GM12878 (cell line): ENCODE data around the gene TRIM38. TPM values are rescaled to one million over a fixed set of nuclear protein-coding genes. Genes with fewer than 3 reads are reported as not detected.

ENCODE experiments used
- ATF7 ChIP-seq: fragments of 450-650 bp; IDR thresholded peaks from 2 replicates; pipeline ENCODE4 v1.6.1; 2016; ENCODE audit warnings: low read depth, mild to moderate bottlenecking
- BHLHE40 ChIP-seq, 2 experiments: fragments of 450-650 bp in 1 of 2; IDR thresholded peaks; 2 replicates each; pipeline ENCODE4 v1.6.1; 2011 to 2017; ENCODE audit warnings: low read depth in 2 of 2, borderline replicate concordance in 1 of 2, improper control_type of control experiment in 1 of 2, low read length in 1 of 2, mild to moderate bottlenecking in 1 of 2
- EP300 ChIP-seq, 2 experiments: fragments of 150-350 bp in 1 of 2; IDR thresholded peaks; 2 replicates each; pipeline ENCODE4 v1.6.1; 2011 to 2012; ENCODE audit warnings: low read depth in 2 of 2, low read length in 2 of 2, borderline replicate concordance in 1 of 2, improper control_type of control experiment in 1 of 2, inconsistent platforms in 1 of 2; ENCODE audit not compliant: control insufficient read depth in 1 of 2
- ETV6 ChIP-seq, 2 experiments: fragments of 450-650 bp in 1 of 2; IDR thresholded peaks in 1 of 2; conservative IDR thresholded peaks in 1 of 2; 2 replicates each; pipeline ENCODE4 v1.6.1; 2014; ENCODE audit warnings: antibody characterized with exemption in 1 of 2, borderline replicate concordance in 1 of 2, low read depth in 1 of 2, mild to moderate bottlenecking in 1 of 2, moderate library complexity in 1 of 2
- HDAC6 ChIP-seq: fragments of 200-600 bp; sonication (generic); IDR thresholded peaks from one replicate; pipeline ENCODE4 v1.8.0; 2017; ENCODE audit warnings: antibody characterized with exemption; ENCODE audit not compliant: unreplicated experiment
- JUND ChIP-seq: IDR thresholded peaks from 2 replicates; pipeline ENCODE4 v1.6.1; 2012; ENCODE audit warnings: low read depth, mild to moderate bottlenecking, low read length, improper control_type of control experiment, moderate library complexity
- MTA3 ChIP-seq: IDR thresholded peaks from 2 replicates; pipeline ENCODE4 v1.6.1; 2012; ENCODE audit warnings: low read length, inconsistent platforms, borderline replicate concordance
- RAD51 ChIP-seq: fragments of 450-650 bp; IDR thresholded peaks from 2 replicates; pipeline ENCODE4 v1.6.1; 2016; ENCODE audit warnings: moderate library complexity, mild to moderate bottlenecking, inconsistent platforms
- REST ChIP-seq: IDR thresholded peaks from 2 replicates; pipeline ENCODE4 v1.6.1; 2012; ENCODE audit warnings: mild to moderate bottlenecking, low read depth, low read length
- SMC3 ChIP-seq: IDR thresholded peaks from 2 replicates; pipeline ENCODE4 v1.6.1; 2011; ENCODE audit warnings: low read length, improper control_type of control experiment, borderline replicate concordance
- SRF ChIP-seq, 2 experiments: IDR thresholded peaks; 2 replicates each; pipeline ENCODE4 v1.6.1; 2011; ENCODE audit warnings: low read depth in 2 of 2, low read length in 2 of 2, mild to moderate bottlenecking in 1 of 2, moderate library complexity in 1 of 2
- STAT1 ChIP-seq: fragments of 450-650 bp; conservative IDR thresholded peaks from 2 replicates; pipeline ENCODE4 v1.6.1; 2014; ENCODE audit warnings: antibody characterized with exemption, mild to moderate bottlenecking
- polyA plus RNA-seq, 11 experiments: library from polyadenylated mRNA; depleted of rRNA in 4 of 11; unstranded in 6 of 11; stranded (reverse) in 5 of 11; fragments of >200 nt; fragmentation: Nextera tagmentation in 4 of 11; fragmentation: Illumina TruSeq in 1 of 11; extraction: Ambion mirVana in 4 of 11; extraction: Trizol in 1 of 11; gene quantifications; 1 replicate in 1 of 11; 2 replicates in 10 of 11; pipeline versions ENCODE4 v1.2.1 to v1.2.3, GENCODE V29; 2011 to 2016; ENCODE audit warnings: inconsistent platforms in 2 of 11, missing spikeins in 2 of 11, low read depth in 1 of 11
- total RNA-seq, 4 experiments: library from RNA; depleted of rRNA in 3 of 4; stranded (reverse); fragments of >200 nt in 3 of 4; fragmentation: Illumina TruSeq in 1 of 4; extraction: Trizol in 1 of 4; gene quantifications; 2 replicates each; pipeline versions ENCODE4 v1.2.1 to v1.2.3, GENCODE V29; 2013 to 2021
- TF ChIP-seq, protein P1 (sequence below): IDR thresholded peaks from 2 replicates; pipeline ENCODE4 v1.6.1; 2011; ENCODE audit warnings: low read depth, mild to moderate bottlenecking, low read length, moderate library complexity, borderline replicate concordance; ENCODE audit errors: extremely low read depth
- TF ChIP-seq, protein P2 (sequence below): fragments of 450-650 bp; IDR thresholded peaks from 2 replicates; pipeline ENCODE4 v1.6.1; 2016; ENCODE audit warnings: mild to moderate bottlenecking, moderate library complexity, borderline replicate concordance

TRIM38 gene
- total and polyA plus RNA-seq, 10 of the 15 experiments (the other 5 are each of a cell fraction or from before 2014, with no cell fraction given): 4.5 to 14.7 (median 11.1) TPM

GRCh38 chr6:26033085-26033940 lies 70.7 kb downstream of the TRIM38 start (continued):
- TF ChIP-seq EP300 (IDR thresholded peaks at IDR 0.05; ENCODE audit: borderline replicate concordance in 1 of 2, control insufficient read depth in 1 of 2, low read depth in 2 of 2, low read length in 2 of 2) (peak in 1 of 2 experiments; percentile 23; a peak in 1 of 4 replicates), BHLHE40 (IDR thresholded peaks at IDR 0.05; ENCODE audit: borderline replicate concordance in 1 of 2, low read depth in 2 of 2, low read length in 1 of 2) (peak in 1 of 2 experiments; percentile 23; a peak in 1 of 4 replicates), MTA3 (peak; percentile 93), RAD51 (no peak), STAT1 (no peak), ETV6 (conservative IDR thresholded peaks at IDR 0.05 in 1 of 2, IDR thresholded peaks at IDR 0.05 in 1 of 2; ENCODE audit: borderline replicate concordance in 1 of 2, low read depth in 1 of 2) (no peak), REST (no peak), SMC3 (no peak), ATF7 (peak; percentile 9; the same call in 1 of the 2 replicates), HDAC6 (peak; percentile 8), JUND (no peak), SRF (IDR thresholded peaks at IDR 0.05; ENCODE audit: low read depth in 2 of 2, low read length in 2 of 2) (no peak)
- TF ChIP-seq, protein P1, sequence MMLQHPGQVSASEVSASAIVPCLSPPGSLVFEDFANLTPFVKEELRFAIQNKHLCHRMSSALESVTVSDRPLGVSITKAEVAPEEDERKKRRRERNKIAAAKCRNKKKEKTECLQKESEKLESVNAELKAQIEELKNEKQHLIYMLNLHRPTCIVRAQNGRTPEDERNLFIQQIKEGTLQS: no peak
- TF ChIP-seq, protein P2, sequence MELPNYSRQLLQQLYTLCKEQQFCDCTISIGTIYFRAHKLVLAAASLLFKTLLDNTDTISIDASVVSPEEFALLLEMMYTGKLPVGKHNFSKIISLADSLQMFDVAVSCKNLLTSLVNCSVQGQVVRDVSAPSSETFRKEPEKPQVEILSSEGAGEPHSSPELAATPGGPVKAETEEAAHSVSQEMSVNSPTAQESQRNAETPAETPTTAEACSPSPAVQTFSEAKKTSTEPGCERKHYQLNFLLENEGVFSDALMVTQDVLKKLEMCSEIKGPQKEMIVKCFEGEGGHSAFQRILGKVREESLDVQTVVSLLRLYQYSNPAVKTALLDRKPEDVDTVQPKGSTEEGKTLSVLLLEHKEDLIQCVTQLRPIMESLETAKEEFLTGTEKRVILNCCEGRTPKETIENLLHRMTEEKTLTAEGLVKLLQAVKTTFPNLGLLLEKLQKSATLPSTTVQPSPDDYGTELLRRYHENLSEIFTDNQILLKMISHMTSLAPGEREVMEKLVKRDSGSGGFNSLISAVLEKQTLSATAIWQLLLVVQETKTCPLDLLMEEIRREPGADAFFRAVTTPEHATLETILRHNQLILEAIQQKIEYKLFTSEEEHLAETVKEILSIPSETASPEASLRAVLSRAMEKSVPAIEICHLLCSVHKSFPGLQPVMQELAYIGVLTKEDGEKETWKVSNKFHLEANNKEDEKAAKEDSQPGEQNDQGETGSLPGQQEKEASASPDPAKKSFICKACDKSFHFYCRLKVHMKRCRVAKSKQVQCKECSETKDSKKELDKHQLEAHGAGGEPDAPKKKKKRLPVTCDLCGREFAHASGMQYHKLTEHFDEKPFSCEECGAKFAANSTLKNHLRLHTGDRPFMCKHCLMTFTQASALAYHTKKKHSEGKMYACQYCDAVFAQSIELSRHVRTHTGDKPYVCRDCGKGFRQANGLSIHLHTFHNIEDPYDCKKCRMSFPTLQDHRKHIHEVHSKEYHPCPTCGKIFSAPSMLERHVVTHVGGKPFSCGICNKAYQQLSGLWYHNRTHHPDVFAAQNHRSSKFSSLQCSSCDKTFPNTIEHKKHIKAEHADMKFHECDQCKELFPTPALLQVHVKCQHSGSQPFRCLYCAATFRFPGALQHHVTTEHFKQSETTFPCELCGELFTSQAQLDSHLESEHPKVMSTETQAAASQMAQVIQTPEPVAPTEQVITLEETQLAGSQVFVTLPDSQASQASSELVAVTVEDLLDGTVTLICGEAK: peak; percentile 38; the same call in 1 of the 2 replicates
